DOHH2 (cell line): ENCODE results near the gene LIPC.

Experiments used
- H3F3A ChIP-seq: fragments of 200-600 bp; sonication (generic), shearing (Covaris generic); 2 replicates; pipeline ENCODE4 v1.6.0; 2016; ENCODE audit warnings: antibody characterized with exemption, mild to moderate bottlenecking; ENCODE audit not compliant: control insufficient read depth, insufficient read depth
- H3K27ac ChIP-seq: fragments of 200-600 bp; sonication (generic); 2 replicates; pipeline ENCODE4 v1.5.1; 2014; ENCODE audit warnings: low read depth, mild to moderate bottlenecking, low read length, moderate library complexity
- H3K27me3 ChIP-seq: fragments of 200-600 bp; sonication (generic); 2 replicates; pipeline ENCODE4 v1.6.1; 2014; ENCODE audit warnings: mild to moderate bottlenecking, low read length, mixed read lengths; ENCODE audit not compliant: control insufficient read depth
- H3K36me3 ChIP-seq: fragments of 200-600 bp; sonication (generic); 2 replicates; pipeline ENCODE4 v1.6.1; 2014; ENCODE audit warnings: mild to moderate bottlenecking, low read length, moderate library complexity, mixed read lengths; ENCODE audit not compliant: control insufficient read depth
- H3K4me1 ChIP-seq: fragments of 200-600 bp; sonication (generic); 2 replicates; pipeline ENCODE4 v1.6.1; 2014; ENCODE audit warnings: mild to moderate bottlenecking, low read length, mixed read lengths; ENCODE audit not compliant: control insufficient read depth
- H3K4me2 ChIP-seq: fragments of 200-600 bp; sonication (generic); 2 replicates; pipeline ENCODE4 v1.6.0; 2014; ENCODE audit warnings: mild to moderate bottlenecking, low read length, moderate library complexity
- H3K4me3 ChIP-seq: fragments of 200-600 bp; sonication (generic); 2 replicates; pipeline ENCODE4 v1.5.1; 2014; ENCODE audit warnings: mild to moderate bottlenecking, low read length, mixed read lengths
- H3K79me2 ChIP-seq: fragments of 200-600 bp; sonication (generic); 2 replicates; pipeline ENCODE4 v1.6.1; 2014; ENCODE audit warnings: mild to moderate bottlenecking, low read length, mixed read lengths; ENCODE audit not compliant: control insufficient read depth
- H3K9me2 ChIP-seq: fragments of 200-600 bp; sonication (generic); replicated peaks from 2 replicates; pipeline ENCODE4 v1.6.1; 2014; ENCODE audit warnings: mild to moderate bottlenecking, low read length, mixed read lengths; ENCODE audit not compliant: control insufficient read depth
- H3K9me3 ChIP-seq: fragments of 200-600 bp; sonication (generic); 2 replicates; pipeline ENCODE4 v1.6.1; 2014; ENCODE audit warnings: antibody characterized with exemption, low read length, mixed read lengths; ENCODE audit not compliant: control insufficient read depth, insufficient read depth
- H4K20me1 ChIP-seq: fragments of 200-600 bp; sonication (generic); 2 replicates; pipeline ENCODE4 v1.6.0; 2014; ENCODE audit warnings: low read depth, mild to moderate bottlenecking, antibody characterized with exemption, low read length, moderate library complexity; ENCODE audit not compliant: control insufficient read depth, insufficient read depth
- CTCF ChIP-seq: fragments of 200-600 bp; sonication (generic); IDR thresholded peaks from one replicate; pipeline ENCODE4 v1.5.1; 2014; ENCODE audit warnings: antibody characterized with exemption, mild to moderate bottlenecking, low read depth, low read length; ENCODE audit not compliant: poor library complexity, severe bottlenecking
- EZH2phosphoT487 ChIP-seq: fragments of 200-600 bp; sonication (generic); IDR thresholded peaks from 2 replicates; pipeline ENCODE4 v1.6.1; 2017; ENCODE audit warnings: borderline replicate concordance, mild to moderate bottlenecking, antibody characterized with exemption, low read length, moderate library complexity, mixed read lengths

The LIPC gene

GRCh38 chr15:58547628-58548307, 116.0 kb downstream of the LIPC start:
- no peak overlapping the region for H3K4me2 ChIP-seq
- H3K4me3 ChIP-seq = no peak overlapping the region
- no peaks in the 10 kb centered on the region for H3K79me2 ChIP-seq
- H3K9me2 ChIP-seq = no peaks in the 10 kb centered on the region
- H3K27me3 ChIP-seq = no peaks in the 10 kb centered on the region; the same call in 1 of the 2 replicates
- H3K27ac ChIP-seq = no peak overlapping the region
- no peaks in the 10 kb centered on the region for H3F3A ChIP-seq
- no peaks in the 10 kb centered on the region for H3K36me3 ChIP-seq
- no peaks in the 10 kb centered on the region for H3K4me1 ChIP-seq
- H4K20me1 ChIP-seq = no peaks in the 10 kb centered on the region
- H3K9me3 ChIP-seq = no peaks in the 10 kb centered on the region
- TF ChIP-seq CTCF = no peak
- TF ChIP-seq EZH2phosphoT487 = no peak

GRCh38 chr15:58548308-58549012, 116.7 kb downstream of the LIPC start:
- Histone ChIP-seq H3K27ac (no peak overlapping the region), H3K4me3 (no peak overlapping the region), H3K79me2 (no peaks in the 10 kb centered on the region), H3K4me2 (no peak overlapping the region), H3K4me1 (no peaks in the 10 kb centered on the region), H4K20me1 (no peaks in the 10 kb centered on the region), H3K9me3 (no peaks in the 10 kb centered on the region), H3K27me3 (no peaks in the 10 kb centered on the region; the same call in 1 of the 2 replicates), H3K36me3 (no peaks in the 10 kb centered on the region), H3K9me2 (no peaks in the 10 kb centered on the region), H3F3A (no peaks in the 10 kb centered on the region)
- no peak for TF ChIP-seq EZH2phosphoT487
- TF ChIP-seq CTCF = no peak

- no peaks in the 10 kb centered on the region for H3K36me3 ChIP-seq
- no peaks in the 10 kb centered on the region for H3K9me3 ChIP-seq
- H3K9me2 ChIP-seq = no peaks in the 10 kb centered on the region
- H3K4me2 ChIP-seq = no peak overlapping the region
- no peaks in the 10 kb centered on the region for H3F3A ChIP-seq
- no peaks in the 10 kb centered on the region; the same call in 1 of the 2 replicates for H3K27me3 ChIP-seq
- H3K4me3 ChIP-seq = no peak overlapping the region
- no peak overlapping the region for H3K27ac ChIP-seq
- no peak for TF ChIP-seq EZH2phosphoT487
- TF ChIP-seq CTCF = no peak
- H3K4me1 ChIP-seq = no peaks in the 10 kb centered on the region
- H3K79me2 ChIP-seq = no peaks in the 10 kb centered on the region
- H4K20me1 ChIP-seq = no peaks in the 10 kb centered on the region
Measured at GRCh38 chr15:58549013-58549784, 117.4 kb downstream of the LIPC start.
